GM18505 (cell line): Measurements from ENCODE around the gene AFDN.

ENCODE experiments used
- ATAC-seq: cut with Tn5 transposase; IDR thresholded peaks from one replicate; pipeline ENCODE4 v1.9.1; 2021; ENCODE audit not compliant: unreplicated experiment
- POLR2A ChIP-seq: IDR thresholded peaks from 4 replicates; pipeline ENCODE4 v1.6.1; 2011; ENCODE audit warnings: borderline replicate concordance; ENCODE audit not compliant: insufficient read depth, insufficient read length; ENCODE audit errors: extremely low read depth

The AFDN gene

GRCh38 chr6:167946604-167947003, 119.9 kb downstream of the AFDN start:
- TF ChIP-seq POLR2A: no peak
- no peak for ATAC-seq

GRCh38 chr6:167947716-167948115, 121.0 kb downstream of the AFDN start:
- TF ChIP-seq POLR2A: no peak
- no peak for ATAC-seq

GRCh38 chr6:167948716-167949115, 122.0 kb downstream of the AFDN start:
- no peak for ATAC-seq
- TF ChIP-seq POLR2A: no peak

GRCh38 chr6:167949121-167949684, 122.5 kb downstream of the AFDN start:
- no peak for TF ChIP-seq POLR2A
- ATAC-seq: no peak

GRCh38 chr6:167951781-167952511, 125.2 kb downstream of the AFDN start:
- TF ChIP-seq POLR2A: no peak
- ATAC-seq: no peak

- TF ChIP-seq POLR2A: no peak
- no peak for ATAC-seq
Measured at GRCh38 chr6:167952512-167952859, 125.8 kb downstream of the AFDN start.

- no peak for ATAC-seq
- no peak for TF ChIP-seq POLR2A
Measured at GRCh38 chr6:167953551-167953950, 126.8 kb downstream of the AFDN start.

GRCh38 chr6:167954151-167954550, 127.4 kb downstream of the AFDN start:
- ATAC-seq: no peak
- TF ChIP-seq POLR2A: no peak

GRCh38 chr6:167956491-167956890, 129.8 kb downstream of the AFDN start:
- ATAC-seq: no peak
- no peak for TF ChIP-seq POLR2A

GRCh38 chr6:167956983-167957492, 130.3 kb downstream of the AFDN start:
- no peak for TF ChIP-seq POLR2A
- ATAC-seq: no peak

- no peak for ATAC-seq
- no peak for TF ChIP-seq POLR2A
Measured at GRCh38 chr6:167957626-167958025, 130.9 kb downstream of the AFDN start.

GRCh38 chr6:167960579-167960978, 133.9 kb downstream of the AFDN start:
- TF ChIP-seq POLR2A: no peak
- no peak for ATAC-seq

- no peak for TF ChIP-seq POLR2A
Measured at GRCh38 chr6:167962711-167963110, 136.0 kb downstream of the AFDN start.

GRCh38 chr6:167963589-167964057, 136.9 kb downstream of the AFDN start:
- TF ChIP-seq POLR2A: no peak
- no peak for ATAC-seq

More at GRCh38 chr6:167962711-167963110, 136.0 kb downstream of the AFDN start:
- no peak for ATAC-seq
